Upper lobe of left lung (tissue), 6 donors: Measurements from ENCODE around the gene OSCP1. TPM values are rescaled to one million over a fixed set of nuclear protein-coding genes. Genes with fewer than 3 reads are reported as not detected.

Source experiments
- ATAC-seq, 2 donors: fragments of 200-7000 bp; cut with Tn5 transposase; one replicate each; pipeline ENCODE4 v1.9.1; 2022; ENCODE audit warnings: mild to moderate bottlenecking in 2 of 2, moderate library complexity in 2 of 2; ENCODE audit not compliant: low FRiP score in 2 of 2
- DNase-seq, 2 donors: peaks; one replicate each; pipeline ENCODE4 v3.0.0-alpha.2; 2019 to 2020
- H3K27ac ChIP-seq, 4 donors: fragments of 200-600 bp; sonication (generic); one replicate each; pipeline ENCODE4 v1.5.1; 2016 to 2019
- H3K27me3 ChIP-seq, 4 donors: fragments of 200-600 bp; sonication (generic); one replicate each; pipeline ENCODE4 v1.5.1; 2017 to 2019
- H3K36me3 ChIP-seq, 4 donors: fragments of 200-600 bp; sonication (generic); one replicate each; pipeline ENCODE4 v1.5.1; 2016 to 2019
- H3K4me1 ChIP-seq, 4 donors: fragments of 200-600 bp; sonication (generic); one replicate each; pipeline ENCODE4 v1.5.1; 2018 to 2019
- H3K4me3 ChIP-seq, 4 donors: fragments of 200-600 bp; sonication (generic); one replicate each; pipeline ENCODE4 v1.5.1; 2017 to 2019; ENCODE audit warnings: mild to moderate bottlenecking in 2 of 4, moderate library complexity in 1 of 4
- H3K9me3 ChIP-seq, 4 donors: fragments of 200-600 bp; sonication (generic); one replicate each; pipeline ENCODE4 v1.5.1; 2018 to 2019
- EP300 ChIP-seq, 4 donors: sonication (generic); formaldehyde crosslinking; IDR thresholded peaks; one replicate each; pipeline ENCODE4 v1.5.1; 2017; ENCODE audit warnings: antibody characterized with exemption in 4 of 4, control low read depth in 2 of 4
- POLR2A ChIP-seq, 4 donors: fragments of 450-650 bp; IDR thresholded peaks; one replicate each; pipeline ENCODE4 v1.5.1; 2016 to 2017; ENCODE audit warnings: antibody characterized with exemption in 4 of 4, mild to moderate bottlenecking in 2 of 4
- POLR2AphosphoS5 ChIP-seq, 2 donors: sonication (generic); formaldehyde crosslinking; IDR thresholded peaks; one replicate each; pipeline ENCODE4 v1.5.1; 2017; ENCODE audit warnings: antibody characterized with exemption in 2 of 2
- WGBS, 2 donors: methylation state at CpG; one replicate each; pipeline ENCODE4 v1.1.5; 2017 to 2018; 5-methylcytosine and 5-hydroxymethylcytosine counted together
- total RNA-seq, 6 donors: library from RNA; depleted of rRNA in 4 of 6; stranded (reverse); fragments of >200 nt in 4 of 6; gene quantifications; one replicate each; pipeline versions ENCODE4 v1.1.0 to v1.2.1, GENCODE V29; 2016 to 2021
- TF ChIP-seq, protein P1 (sequence below), 6 experiments: fragments of 450-650 bp in 4 of 6; fragments of 200-600 bp in 2 of 6; sonication (generic) in 2 of 6; IDR thresholded peaks; one replicate each; pipeline ENCODE4 v1.5.1; 2016 to 2019; ENCODE audit warnings: antibody characterized with exemption in 6 of 6
- donor health status: DM: no; HTN: no; CAD: no; lungs with moderate emphysema.
- donor health status: DM: no; HTN: yes; CAD: no; lungs with severe emphysema.

Gene OSCP1
- total RNA-seq, 6 donors from 2014 or later: 11.8 to 28.2 (median 13.6) TPM

- Histone ChIP-seq H3K27me3 (no peaks in the 10 kb centered on the region), H3K4me1 (peaks cover 4 to 8% (median 6%) of the 10 kb centered on the region in 4 donors), H3K27ac (no peak overlapping the region), H3K4me3 (no peak overlapping the region), H3K9me3 (no peaks in the 10 kb centered on the region), H3K36me3 (peaks cover 0 to 7% (median 3%) of the 10 kb centered on the region in 4 donors)
- WGBS, 2 donors: 90 to 95% methylated on average over 15 of the region's 15 CpGs
- TF ChIP-seq POLR2AphosphoS5 (IDR thresholded peaks at IDR 0.05) (no peak), POLR2A (IDR thresholded peaks at IDR 0.05) (no peak), EP300 (IDR thresholded peaks at IDR 0.05) (no peak)
- TF ChIP-seq, protein P1, sequence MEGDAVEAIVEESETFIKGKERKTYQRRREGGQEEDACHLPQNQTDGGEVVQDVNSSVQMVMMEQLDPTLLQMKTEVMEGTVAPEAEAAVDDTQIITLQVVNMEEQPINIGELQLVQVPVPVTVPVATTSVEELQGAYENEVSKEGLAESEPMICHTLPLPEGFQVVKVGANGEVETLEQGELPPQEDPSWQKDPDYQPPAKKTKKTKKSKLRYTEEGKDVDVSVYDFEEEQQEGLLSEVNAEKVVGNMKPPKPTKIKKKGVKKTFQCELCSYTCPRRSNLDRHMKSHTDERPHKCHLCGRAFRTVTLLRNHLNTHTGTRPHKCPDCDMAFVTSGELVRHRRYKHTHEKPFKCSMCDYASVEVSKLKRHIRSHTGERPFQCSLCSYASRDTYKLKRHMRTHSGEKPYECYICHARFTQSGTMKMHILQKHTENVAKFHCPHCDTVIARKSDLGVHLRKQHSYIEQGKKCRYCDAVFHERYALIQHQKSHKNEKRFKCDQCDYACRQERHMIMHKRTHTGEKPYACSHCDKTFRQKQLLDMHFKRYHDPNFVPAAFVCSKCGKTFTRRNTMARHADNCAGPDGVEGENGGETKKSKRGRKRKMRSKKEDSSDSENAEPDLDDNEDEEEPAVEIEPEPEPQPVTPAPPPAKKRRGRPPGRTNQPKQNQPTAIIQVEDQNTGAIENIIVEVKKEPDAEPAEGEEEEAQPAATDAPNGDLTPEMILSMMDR (IDR thresholded peaks at IDR 0.05): no peak
- ATAC-seq: no peak
- DNase-seq: no peak
These were observed 34.5 kb downstream of the OSCP1 start for GRCh38 chr1:36415661-36416326.

DNA sequence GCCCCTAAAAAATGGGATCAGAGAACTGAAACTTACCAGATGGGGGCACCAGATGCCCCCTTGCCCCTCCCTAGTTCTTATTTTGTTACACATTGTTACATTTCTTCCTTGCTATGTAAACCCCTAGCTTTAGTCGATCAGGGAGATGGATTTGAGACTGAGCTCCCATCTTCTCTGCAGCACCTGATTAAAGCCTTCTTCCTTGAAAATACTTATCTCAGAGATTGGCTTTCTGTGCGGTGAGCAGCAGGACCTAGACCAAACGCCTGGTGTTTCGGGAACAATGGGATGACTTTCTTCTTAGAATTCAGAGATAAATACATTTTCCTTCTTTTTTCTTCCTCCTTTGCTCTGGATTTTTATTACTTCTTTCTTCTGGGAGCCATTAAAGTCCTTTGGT, 35.9 kb downstream of the OSCP1 start:
- TF ChIP-seq POLR2AphosphoS5 (IDR thresholded peaks at IDR 0.05) (no peak), EP300 (IDR thresholded peaks at IDR 0.05) (no peak), POLR2A (IDR thresholded peaks at IDR 0.05) (no peak)
- TF ChIP-seq, protein P1 (IDR thresholded peaks at IDR 0.05): no peak
- H3K27ac ChIP-seq: no peak overlapping the region
- ATAC-seq (no peak), DNase-seq (no peak)
- 88 to 91% methylated on average over 4 of the region's 4 CpGs for WGBS, 2 donors
- no peaks in the 10 kb centered on the region for H3K9me3 ChIP-seq
- peaks cover 0 to 7% (median 3%) of the 10 kb centered on the region in 4 donors for H3K36me3 ChIP-seq
- peaks cover 0 to 3% (median 0%) of the 10 kb centered on the region in 4 donors for H3K4me1 ChIP-seq
- no peak overlapping the region for H3K4me3 ChIP-seq
- H3K27me3 ChIP-seq: no peaks in the 10 kb centered on the region

GRCh38 chr1:36411674-36412648, 38.3 kb downstream of the OSCP1 start:
- 57 to 64% methylated on average over 11 of the region's 11 CpGs for WGBS, 2 donors
- Histone ChIP-seq H3K4me3 (no peak overlapping the region), H3K9me3 (no peaks in the 10 kb centered on the region), H3K27me3 (no peaks in the 10 kb centered on the region), H3K36me3 (no peaks in the 10 kb centered on the region), H3K4me1 (no peaks in the 10 kb centered on the region), H3K27ac (no peak overlapping the region)
- ATAC-seq (no peak), DNase-seq (no peak)
- TF ChIP-seq POLR2A (IDR thresholded peaks at IDR 0.05) (no peak), POLR2AphosphoS5 (IDR thresholded peaks at IDR 0.05) (no peak), EP300 (IDR thresholded peaks at IDR 0.05) (no peak)
- TF ChIP-seq, protein P1 (IDR thresholded peaks at IDR 0.05): no peak

GRCh38 chr1:36408479-36408878, 41.8 kb downstream of the OSCP1 start:
- H3K27me3 ChIP-seq: no peaks in the 10 kb centered on the region
- no peak overlapping the region for H3K4me3 ChIP-seq
- no peak for DNase-seq
- ATAC-seq: no peak
- 85 to 92% methylated on average over 2 of the region's 2 CpGs for WGBS, 2 donors
- H3K27ac ChIP-seq: no peak overlapping the region
- TF ChIP-seq EP300 (IDR thresholded peaks at IDR 0.05) (no peak), POLR2A (IDR thresholded peaks at IDR 0.05) (no peak), POLR2AphosphoS5 (IDR thresholded peaks at IDR 0.05) (no peak)
- TF ChIP-seq, protein P1 (IDR thresholded peaks at IDR 0.05): no peak
- H3K4me1 ChIP-seq: no peaks in the 10 kb centered on the region
- H3K36me3 ChIP-seq: no peaks in the 10 kb centered on the region
- H3K9me3 ChIP-seq: no peaks in the 10 kb centered on the region
